NCI-H510A (cell line): Measurements from ENCODE around the gene KLF11.
"Not testable (repeated sequence)": the region's sequence is repeated elsewhere in the genome, so short reads cannot be mapped to it uniquely, and the experiment has no call there.

ENCODE experiments used
- DNase-seq: peaks from one replicate; lab custom pipeline; 2025; lab: John Stamatoyannopoulos, UW

KLF11 gene

GRCh38 chr2:10009811-10010781 is 33.3 kb upstream of the KLF11 start:
- DNase-seq: no peak

GRCh38 chr2:10010861-10011605 is 32.3 kb upstream of the KLF11 start:
- DNase-seq: not testable (repeated sequence)

GRCh38 chr2:10011606-10012325 is 31.6 kb upstream of the KLF11 start:
- not testable (repeated sequence) for DNase-seq

GRCh38 chr2:10012366-10012962 is 30.9 kb upstream of the KLF11 start:
- DNase-seq: not testable (repeated sequence)

GRCh38 chr2:10012963-10013461 is 30.3 kb upstream of the KLF11 start:
- DNase-seq: no peak

GRCh38 chr2:10013651-10014417 is 29.5 kb upstream of the KLF11 start:
- not testable (repeated sequence) for DNase-seq

- no peak for DNase-seq
Observed at GRCh38 chr2:10014418-10015190, 28.7 kb upstream of the KLF11 start.

- DNase-seq: not testable (repeated sequence)
Observed at GRCh38 chr2:10015376-10015989, 27.9 kb upstream of the KLF11 start.

- no peak for DNase-seq
Observed at GRCh38 chr2:10016001-10016801, 27.1 kb upstream of the KLF11 start.

- no peak for DNase-seq
Observed at GRCh38 chr2:10016802-10017258, 26.5 kb upstream of the KLF11 start.

GRCh38 chr2:10017313-10017941 is 25.9 kb upstream of the KLF11 start:
- DNase-seq: no peak

GRCh38 chr2:10019174-10019573 is 24.2 kb upstream of the KLF11 start:
- no peak for DNase-seq

- no peak for DNase-seq
Observed at GRCh38 chr2:10019602-10020400, 23.5 kb upstream of the KLF11 start.

GRCh38 chr2:10022041-10022421 is 21.3 kb upstream of the KLF11 start:
- DNase-seq: no peak

- DNase-seq: no peak
Observed at GRCh38 chr2:10022445-10022844, 20.9 kb upstream of the KLF11 start.

GRCh38 chr2:10022966-10023662 is 20.2 kb upstream of the KLF11 start:
- DNase-seq: no peak
